G401.6 (cell line): ENCODE measurements around the gene L2HGDH.
"Not testable (repeated sequence)": the region's sequence is repeated elsewhere in the genome, so short reads cannot be mapped to it uniquely, and the experiment has no call there.

Experiments used
- FAIRE-seq: peaks from 2 replicates; lab custom pipeline; 2012; peaks lifted over from hg19 to GRCh38; lab: Jason Lieb, UNC

The L2HGDH gene

GRCh38 chr14:50311972-50312733, at the start of gene L2HGDH, which contains the start of gene DMAC2L:
L2HGDH (minus strand) TSS chr14:50312229; CDS start chr14:50312150, 79 bp downstream.
DMAC2L (plus strand) TSS chr14:50312324; CDS start chr14:50321488, 9,164 bp downstream.
- FAIRE-seq = no peak

- FAIRE-seq = no peak
Measured at GRCh38 chr14:50360851-50361250, 48.8 kb upstream of the L2HGDH start.

GRCh38 chr14:50360093-50360492, 48.1 kb upstream of the L2HGDH start:
- no peak for FAIRE-seq

- FAIRE-seq = no peak
Measured at GRCh38 chr14:50359631-50360030, 47.6 kb upstream of the L2HGDH start.

GRCh38 chr14:50357753-50358395, 45.8 kb upstream of the L2HGDH start:
- FAIRE-seq = no peak

- no peak for FAIRE-seq
Measured at GRCh38 chr14:50357124-50357523, 45.1 kb upstream of the L2HGDH start.

- FAIRE-seq = not testable (repeated sequence)
Measured at GRCh38 chr14:50356283-50356682, 44.3 kb upstream of the L2HGDH start.

- no peak for FAIRE-seq
Measured at GRCh38 chr14:50355692-50356091, 43.7 kb upstream of the L2HGDH start.

GRCh38 chr14:50354527-50354926, 42.5 kb upstream of the L2HGDH start:
- no peak for FAIRE-seq

GRCh38 chr14:50353126-50353525, 41.1 kb upstream of the L2HGDH start:
- no peak for FAIRE-seq

GRCh38 chr14:50352584-50352983, 40.6 kb upstream of the L2HGDH start:
- FAIRE-seq = no peak

GRCh38 chr14:50350975-50351374, 38.9 kb upstream of the L2HGDH start:
- FAIRE-seq = no peak

GRCh38 chr14:50348933-50349332, 36.9 kb upstream of the L2HGDH start:
- FAIRE-seq = no peak

- FAIRE-seq = no peak
Measured at GRCh38 chr14:50347521-50347920, 35.5 kb upstream of the L2HGDH start.

- no peak for FAIRE-seq
Measured at GRCh38 chr14:50345846-50346422, 33.9 kb upstream of the L2HGDH start.

GRCh38 chr14:50344876-50345563, 33.0 kb upstream of the L2HGDH start:
- FAIRE-seq = no peak

- FAIRE-seq = no peak
Measured at GRCh38 chr14:50344116-50344775, 32.2 kb upstream of the L2HGDH start.

GRCh38 chr14:50343434-50343833, 31.4 kb upstream of the L2HGDH start:
- FAIRE-seq = no peak

- no peak for FAIRE-seq
Measured at GRCh38 chr14:50342221-50343078, 30.4 kb upstream of the L2HGDH start.

- FAIRE-seq = no peak
Measured at GRCh38 chr14:50340963-50341362, 28.9 kb upstream of the L2HGDH start.

GRCh38 chr14:50340045-50340444, 28.0 kb upstream of the L2HGDH start:
- FAIRE-seq = no peak
